Endothelial cell of umbilical vein (primary cell): ENCODE results near the gene KIAA0930. TPM values are rescaled to one million over a fixed set of nuclear protein-coding genes. Genes with fewer than 3 reads are reported as not detected.

Source experiments
- BruUV-seq: library from RNA; stranded (reverse); fragments of 400-500 nt; replicated peaks from 2 replicates; lab custom pipeline; 2021; lab: Mats Ljungman, UMichigan
- CTCF ChIA-PET: fragments of 300-600, 350-600 bp; sonication (Branson Sonifier 250); formaldehyde crosslinking; loops from one replicate; lab custom pipeline; 2021; ENCODE audit warnings: antibody characterized with exemption, inconsistent platforms; lab: Charles Lee
- POLR2A ChIA-PET: fragments of 300-600, 350-600 bp; sonication (Branson Sonifier 250); formaldehyde crosslinking; loops from one replicate; lab custom pipeline; 2021; ENCODE audit warnings: antibody characterized with exemption, inconsistent platforms; lab: Charles Lee
- DNase-seq: peaks from one replicate; pipeline ENCODE4 v3.0.0-alpha.2; 2011; ENCODE audit warnings: low read depth, low spot score
- FAIRE-seq: peaks from 2 replicates; lab custom pipeline; 2011; peaks lifted over from hg19 to GRCh38; lab: Jason Lieb, UNC
- H2AFZ ChIP-seq: 2 replicates; pipeline ENCODE4 v1.6.0; 2012; ENCODE audit warnings: low read depth, low read length, control low read depth, inconsistent platforms
- H3K27ac ChIP-seq: 2 replicates; pipeline ENCODE4 v1.5.1; 2011; ENCODE audit warnings: low read depth, mild to moderate bottlenecking, control low read depth, low read length, moderate library complexity; ENCODE audit not compliant: insufficient read depth
- H3K27me3 ChIP-seq, 2 experiments: 2 replicates each; pipeline versions ENCODE4 v1.6.0 to v1.6.1; 2011; ENCODE audit warnings: low read length in 2 of 2, mixed read lengths in 1 of 2; ENCODE audit not compliant: control insufficient read depth in 2 of 2, insufficient read depth in 2 of 2
- H3K36me3 ChIP-seq, 2 experiments: 2 replicates in 1 of 2; 3 replicates in 1 of 2; pipeline ENCODE4 v1.5.1; 2011; ENCODE audit warnings: low read length in 2 of 2, mild to moderate bottlenecking in 1 of 2, moderate library complexity in 1 of 2; ENCODE audit not compliant: control insufficient read depth in 2 of 2, insufficient read depth in 2 of 2; ENCODE audit errors: extremely low read depth in 1 of 2
- H3K4me1 ChIP-seq: 3 replicates; pipeline ENCODE4 v1.5.1; 2011; ENCODE audit warnings: mild to moderate bottlenecking, low read length; ENCODE audit not compliant: control insufficient read depth, insufficient read depth; ENCODE audit errors: extremely low read depth
- H3K4me2 ChIP-seq: 2 replicates; pipeline ENCODE4 v1.6.1; 2011; ENCODE audit warnings: low read length, control low read depth, mixed read lengths; ENCODE audit not compliant: insufficient read depth
- H3K4me3 ChIP-seq, 3 experiments: fragments of 200-600 bp in 1 of 3; sonication (generic), shearing (Covaris generic) in 1 of 3; replicated peaks in 1 of 3; 2 replicates each; pipeline ENCODE4 v1.5.1; 2011 to 2016; ENCODE audit warnings: control low read depth in 3 of 3, low read length in 3 of 3, mild to moderate bottlenecking in 2 of 3, inconsistent platforms in 1 of 3, low read depth in 1 of 3, moderate library complexity in 1 of 3; ENCODE audit not compliant: insufficient read depth in 1 of 3
- H3K79me2 ChIP-seq: 2 replicates; pipeline ENCODE4 v1.6.0; 2012; ENCODE audit warnings: low read length, inconsistent platforms; ENCODE audit not compliant: control insufficient read depth, insufficient read depth
- H3K9ac ChIP-seq: replicated peaks from 2 replicates; pipeline ENCODE3; 2011; ENCODE audit warnings: low read length, control low read depth; ENCODE audit not compliant: insufficient read depth; ENCODE audit errors: extremely low read depth
- H3K9me1 ChIP-seq: replicated peaks from 3 replicates; pipeline ENCODE4 v1.6.0; 2011; ENCODE audit warnings: mild to moderate bottlenecking, low read length; ENCODE audit not compliant: control insufficient read depth, insufficient read depth; ENCODE audit errors: extremely low read depth
- H3K9me3 ChIP-seq: replicated peaks from 2 replicates; pipeline ENCODE4 v1.5.1; 2012; ENCODE audit warnings: low read length, inconsistent platforms; ENCODE audit not compliant: control insufficient read depth, insufficient read depth
- H4K20me1 ChIP-seq: replicated peaks from 2 replicates; pipeline ENCODE3; 2011; ENCODE audit warnings: mild to moderate bottlenecking, low read length; ENCODE audit not compliant: control insufficient read depth, insufficient read depth; ENCODE audit errors: extremely low read depth
- CTCF ChIP-seq, 2 donors: IDR thresholded peaks; 1 replicate in 1 of 2; 2 replicates in 1 of 2; pipeline ENCODE4 v1.5.1; 2011; ENCODE audit warnings: low read length in 2 of 2, mild to moderate bottlenecking in 2 of 2, moderate library complexity in 2 of 2, control low read depth in 1 of 2, inconsistent platforms in 1 of 2, low read depth in 1 of 2; ENCODE audit not compliant: insufficient read depth in 1 of 2; ENCODE audit errors: extremely low read depth in 1 of 2
- EZH2 ChIP-seq: IDR thresholded peaks from 2 replicates; pipeline ENCODE4 v1.6.1; 2012; ENCODE audit warnings: borderline replicate concordance, low read depth, mild to moderate bottlenecking, moderate library complexity, low read length, inconsistent platforms; ENCODE audit not compliant: severe bottlenecking
- FOS ChIP-seq: IDR thresholded peaks from 2 replicates; pipeline ENCODE4 v1.6.1; 2011; ENCODE audit warnings: mild to moderate bottlenecking, low read length, moderate library complexity, borderline replicate concordance; ENCODE audit not compliant: insufficient read depth
- GATA2 ChIP-seq: IDR thresholded peaks from 2 replicates; pipeline ENCODE4 v1.7.0; 2011; ENCODE audit warnings: low read depth, mild to moderate bottlenecking, moderate library complexity, mixed read lengths, low read length; ENCODE audit not compliant: insufficient read length, insufficient read depth
- JUN ChIP-seq: IDR thresholded peaks from 2 replicates; pipeline ENCODE4 v1.6.1; 2011; ENCODE audit warnings: borderline replicate concordance, low read depth; ENCODE audit not compliant: insufficient read length, insufficient read depth
- MYC ChIP-seq: IDR thresholded peaks from one replicate; pipeline ENCODE4 v1.6.1; 2011; ENCODE audit warnings: mild to moderate bottlenecking, low read depth, low read length
- POLR2A ChIP-seq: IDR thresholded peaks from 2 replicates; pipeline ENCODE4 v1.6.1; 2012; ENCODE audit warnings: low read depth, mild to moderate bottlenecking, control low read depth, low read length
- POLR2AphosphoS5 ChIP-seq: IDR thresholded peaks from 2 replicates; pipeline ENCODE4 v1.6.1; 2012; ENCODE audit warnings: low read depth, mild to moderate bottlenecking, control low read depth, low read length, moderate library complexity; ENCODE audit not compliant: insufficient read depth
- dilution Hi-C: fragments of 300-500 bp; cut with MboI; formaldehyde crosslinking; loops from one replicate; pipeline ENCODE4 v1.15.0; 2019; ENCODE audit warnings: low sequenced_read_pairs; ENCODE audit not compliant: extremely low pct_ligation_motif_present
- intact Hi-C: fragments of 100-400 bp; cut with micrococcal nuclease; formaldehyde crosslinking; loops from one replicate; pipeline ENCODE4 v1.10.0; 2022
- polyA plus RNA-seq, 4 experiments: library from polyadenylated mRNA; depleted of rRNA in 3 of 4; stranded (reverse) in 3 of 4; unstranded in 1 of 4; fragments of >200 nt; gene quantifications; 2 replicates each; pipeline versions ENCODE4 v1.2.1 to v1.2.3, GENCODE V29; 2011 to 2012; ENCODE audit warnings: missing spikeins in 1 of 4
- total RNA-seq: library from RNA; stranded (reverse); gene quantifications from 2 replicates; pipeline ENCODE4 v1.2.3, GENCODE V29; 2021
- TF ChIP-seq, protein P1 (sequence below): IDR thresholded peaks from 2 replicates; pipeline ENCODE4 v1.6.1; 2011; ENCODE audit not compliant: insufficient read depth, insufficient read length

Gene KIAA0930
- total and polyA plus RNA-seq, 2 donors (not counting 3 experiments of a cell fraction or from before 2014, with no cell fraction given), result 37.9 to 53.6 TPM

DNA sequence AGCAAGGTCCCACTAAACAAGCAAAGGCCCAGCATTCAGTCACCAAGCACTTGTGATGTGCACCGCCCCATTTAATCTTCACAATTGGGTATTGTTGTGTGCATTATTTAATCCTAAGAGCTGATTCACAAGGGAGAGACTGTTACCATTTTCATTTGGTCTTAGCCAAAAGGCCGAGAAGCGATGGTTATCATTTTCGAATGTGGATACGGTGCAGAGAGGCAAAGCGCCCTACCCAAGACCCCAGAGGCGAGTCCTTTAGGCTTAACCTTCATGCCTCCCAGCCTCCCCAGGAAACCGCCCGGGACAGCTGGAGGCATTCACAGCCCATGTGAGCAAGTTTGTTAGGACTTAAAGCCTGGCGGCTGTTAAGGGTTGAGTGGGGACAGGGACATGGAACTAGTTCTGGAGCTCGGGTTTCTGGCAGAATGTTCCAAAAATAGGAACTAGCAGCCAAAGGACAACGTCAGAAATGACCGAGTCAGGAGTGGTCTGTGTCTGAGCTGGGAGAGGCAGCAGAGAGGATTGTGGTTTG, 31.0 kb upstream of the KIAA0930 start:
- Histone ChIP-seq H3K4me1 (peaks cover 6% of the 10 kb centered on the region), H3K79me2 (no peaks in the 10 kb centered on the region), H3K27ac (no peak overlapping the region), H3K36me3 (no peaks in the 10 kb centered on the region), H3K9me3 (no peaks in the 10 kb centered on the region), H3K9me1 (no peaks in the 10 kb centered on the region), H4K20me1 (no peaks in the 10 kb centered on the region), H2AFZ (no peak overlapping the region), H3K9ac (no peak overlapping the region), H3K4me3 (no peak overlapping the region), H3K27me3 (peaks cover 4 to 8% of the 10 kb centered on the region in 2 experiments), H3K4me2 (no peak overlapping the region)
- ChIA-PET POLR2A (no interaction called here), CTCF (interaction anchor here (0.8 to 2.4 kb wide), 4 partner anchors 163 to 282 kb away, joined by 3 to 5 read pairs (median 4); no protein-coding TSS in a partner anchor)
- intact Hi-C loops, result no loop called here
- FAIRE-seq (no peak), DNase-seq (no peak)
- dilution Hi-C loops, result loop anchor here (10.0 kb wide), 1 partner anchor 103 kb away; no protein-coding TSS in a partner anchor
- TF ChIP-seq GATA2, result no peak
- no peak for TF ChIP-seq JUN
- TF ChIP-seq, protein P1, sequence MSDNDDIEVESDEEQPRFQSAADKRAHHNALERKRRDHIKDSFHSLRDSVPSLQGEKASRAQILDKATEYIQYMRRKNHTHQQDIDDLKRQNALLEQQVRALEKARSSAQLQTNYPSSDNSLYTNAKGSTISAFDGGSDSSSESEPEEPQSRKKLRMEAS, result no peak
- TF ChIP-seq POLR2A, result no peak
- no peak for TF ChIP-seq CTCF (IDR thresholded peaks at IDR 0.05; ENCODE audit: extremely low read depth in 1 of 2, insufficient read depth in 1 of 2, low read depth in 1 of 2, low read length in 2 of 2)
- TF ChIP-seq EZH2, result no peak
- TF ChIP-seq FOS, result no peak
- TF ChIP-seq MYC, result no peak
- no peak for TF ChIP-seq POLR2AphosphoS5
- no TSS peak for BruUV-seq
